Measurements from ENCODE around the gene XPO4. TPM values are rescaled to one million over a fixed set of nuclear protein-coding genes. Genes with fewer than 3 reads are reported as not detected.
"Not testable (repeated sequence)": the region's sequence is repeated elsewhere in the genome, so short reads cannot be mapped to it uniquely, and the experiment has no call there.

XPO4 gene
- total and polyA plus RNA-seq, 2 donors (not counting 3 experiments of a cell fraction or from before 2014, with no cell fraction given), result 6.0 to 22.5 TPM

GRCh38 chr13:20915676-20916075 is 13.1 kb upstream of the XPO4 start:
- BruUV-seq (replicated peaks), result not testable (repeated sequence)

GRCh38 chr13:20911037-20911436 is 8.5 kb upstream of the XPO4 start:
- no peak overlapping the region for H3K4me2 ChIP-seq (ENCODE audit: insufficient read depth, low read length)
- FAIRE-seq (no peak), DNase-seq (ENCODE audit: low read depth, low spot score) (no peak)
- H3K27me3 ChIP-seq (ENCODE audit: control insufficient read depth in 2 of 2, insufficient read depth in 2 of 2, low read length in 2 of 2), result peaks cover 0 to 3% of the 10 kb centered on the region in 2 experiments
- CTCF ChIA-PET, result interaction anchor here (0.6 to 2.0 kb wide), 2 partner anchors 14 to 18 kb away, joined by 4 to 6 read pairs; no protein-coding TSS in a partner anchor
- H3K4me3 ChIP-seq (replicated peaks in 1 of 3; ENCODE audit: insufficient read depth in 1 of 3, low read depth in 1 of 3, low read length in 3 of 3), result no peak overlapping the region
- H3K79me2 ChIP-seq (ENCODE audit: control insufficient read depth, insufficient read depth, low read length), result no peaks in the 10 kb centered on the region
- no TSS peak for BruUV-seq (replicated peaks)
- H3K9me3 ChIP-seq (replicated peaks; ENCODE audit: control insufficient read depth, insufficient read depth, low read length), result no peaks in the 10 kb centered on the region
- POLR2A ChIA-PET, result no interaction called here
- no peaks in the 10 kb centered on the region for H3K9me1 ChIP-seq (replicated peaks; ENCODE audit: control insufficient read depth, extremely low read depth, insufficient read depth, low read length)
- H3K27ac ChIP-seq (ENCODE audit: insufficient read depth, low read depth, low read length), result no peak overlapping the region
- intact Hi-C loops (cut with micrococcal nuclease) (no loop called here), dilution Hi-C loops (cut with MboI; ENCODE audit: extremely low pct_ligation_motif_present, low sequenced_read_pairs) (no loop called here)
- H4K20me1 ChIP-seq (replicated peaks; ENCODE audit: control insufficient read depth, extremely low read depth, insufficient read depth, low read length), result no peaks in the 10 kb centered on the region
- H3K9ac ChIP-seq (replicated peaks; ENCODE audit: extremely low read depth, insufficient read depth, low read length), result no peak overlapping the region
- no peaks in the 10 kb centered on the region for H3K4me1 ChIP-seq (ENCODE audit: control insufficient read depth, extremely low read depth, insufficient read depth, low read length)
- no peak overlapping the region for H2AFZ ChIP-seq (ENCODE audit: low read depth, low read length)
- no peak for TF ChIP-seq JUN (IDR thresholded peaks at IDR 0.05; ENCODE audit: borderline replicate concordance, insufficient read depth, insufficient read length, low read depth)
- no peak for TF ChIP-seq POLR2A (IDR thresholded peaks at IDR 0.05; ENCODE audit: low read depth, low read length)
- no peak for TF ChIP-seq MYC (IDR thresholded peaks at IDR 0.05; ENCODE audit: low read depth, low read length)
- TF ChIP-seq GATA2 (IDR thresholded peaks at IDR 0.05; ENCODE audit: insufficient read depth, insufficient read length, low read depth, low read length), result no peak
- TF ChIP-seq POLR2AphosphoS5 (IDR thresholded peaks at IDR 0.05; ENCODE audit: insufficient read depth, low read depth, low read length), result no peak
- no peak for TF ChIP-seq FOS (IDR thresholded peaks at IDR 0.05; ENCODE audit: borderline replicate concordance, insufficient read depth, low read length)
- TF ChIP-seq, protein P1, sequence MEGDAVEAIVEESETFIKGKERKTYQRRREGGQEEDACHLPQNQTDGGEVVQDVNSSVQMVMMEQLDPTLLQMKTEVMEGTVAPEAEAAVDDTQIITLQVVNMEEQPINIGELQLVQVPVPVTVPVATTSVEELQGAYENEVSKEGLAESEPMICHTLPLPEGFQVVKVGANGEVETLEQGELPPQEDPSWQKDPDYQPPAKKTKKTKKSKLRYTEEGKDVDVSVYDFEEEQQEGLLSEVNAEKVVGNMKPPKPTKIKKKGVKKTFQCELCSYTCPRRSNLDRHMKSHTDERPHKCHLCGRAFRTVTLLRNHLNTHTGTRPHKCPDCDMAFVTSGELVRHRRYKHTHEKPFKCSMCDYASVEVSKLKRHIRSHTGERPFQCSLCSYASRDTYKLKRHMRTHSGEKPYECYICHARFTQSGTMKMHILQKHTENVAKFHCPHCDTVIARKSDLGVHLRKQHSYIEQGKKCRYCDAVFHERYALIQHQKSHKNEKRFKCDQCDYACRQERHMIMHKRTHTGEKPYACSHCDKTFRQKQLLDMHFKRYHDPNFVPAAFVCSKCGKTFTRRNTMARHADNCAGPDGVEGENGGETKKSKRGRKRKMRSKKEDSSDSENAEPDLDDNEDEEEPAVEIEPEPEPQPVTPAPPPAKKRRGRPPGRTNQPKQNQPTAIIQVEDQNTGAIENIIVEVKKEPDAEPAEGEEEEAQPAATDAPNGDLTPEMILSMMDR (IDR thresholded peaks at IDR 0.05; ENCODE audit: extremely low read depth in 1 of 2, insufficient read depth in 1 of 2, low read depth in 1 of 2, low read length in 2 of 2), result no peak
- TF ChIP-seq, protein P2, sequence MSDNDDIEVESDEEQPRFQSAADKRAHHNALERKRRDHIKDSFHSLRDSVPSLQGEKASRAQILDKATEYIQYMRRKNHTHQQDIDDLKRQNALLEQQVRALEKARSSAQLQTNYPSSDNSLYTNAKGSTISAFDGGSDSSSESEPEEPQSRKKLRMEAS (IDR thresholded peaks at IDR 0.05; ENCODE audit: insufficient read depth, insufficient read length), result no peak
- TF ChIP-seq EZH2 (IDR thresholded peaks at IDR 0.05; ENCODE audit: borderline replicate concordance, low read depth, low read length, severe bottlenecking), result no peak
- no peaks in the 10 kb centered on the region for H3K36me3 ChIP-seq (ENCODE audit: control insufficient read depth in 2 of 2, extremely low read depth in 1 of 2, insufficient read depth in 2 of 2, low read length in 2 of 2)

More at GRCh38 chr13:20915676-20916075, 13.1 kb upstream of the XPO4 start:
- H4K20me1 ChIP-seq (replicated peaks; ENCODE audit: control insufficient read depth, extremely low read depth, insufficient read depth, low read length); H3K36me3 ChIP-seq (ENCODE audit: control insufficient read depth in 2 of 2, extremely low read depth in 1 of 2, insufficient read depth in 2 of 2, low read length in 2 of 2); H3K4me3 ChIP-seq (replicated peaks in 1 of 3; ENCODE audit: insufficient read depth in 1 of 3, low read depth in 1 of 3, low read length in 3 of 3); FAIRE-seq; H3K9me3 ChIP-seq (replicated peaks; ENCODE audit: control insufficient read depth, insufficient read depth, low read length); DNase-seq (ENCODE audit: low read depth, low spot score); H3K79me2 ChIP-seq (ENCODE audit: control insufficient read depth, insufficient read depth, low read length); POLR2A ChIA-PET; intact Hi-C loops (cut with micrococcal nuclease); H3K4me2 ChIP-seq (ENCODE audit: insufficient read depth, low read length); dilution Hi-C loops (cut with MboI; ENCODE audit: extremely low pct_ligation_motif_present, low sequenced_read_pairs); H3K27me3 ChIP-seq (ENCODE audit: control insufficient read depth in 2 of 2, insufficient read depth in 2 of 2, low read length in 2 of 2); H2AFZ ChIP-seq (ENCODE audit: low read depth, low read length); H3K4me1 ChIP-seq (ENCODE audit: control insufficient read depth, extremely low read depth, insufficient read depth, low read length); H3K9me1 ChIP-seq (replicated peaks; ENCODE audit: control insufficient read depth, extremely low read depth, insufficient read depth, low read length); H3K9ac ChIP-seq (replicated peaks; ENCODE audit: extremely low read depth, insufficient read depth, low read length); H3K27ac ChIP-seq (ENCODE audit: insufficient read depth, low read depth, low read length): not testable (repeated sequence)
- CTCF ChIA-PET, result interaction anchor here (1.0 to 1.9 kb wide), 3 partner anchors 9 to 423 kb away, joined by 3 to 9 read pairs (median 3); no protein-coding TSS in a partner anchor

Data from endothelial cell of umbilical vein (primary cell).